Karpas-422 (cell line): ENCODE results near the gene TP63. TPM values are rescaled to one million over a fixed set of nuclear protein-coding genes. Genes with fewer than 3 reads are reported as not detected.
"Not testable (repeated sequence)": the region's sequence is repeated elsewhere in the genome, so short reads cannot be mapped to it uniquely, and the experiment has no call there.

Experiments
- DNase-seq: peaks from one replicate; pipeline ENCODE4 v3.0.0-alpha.2; 2015
- H2AFZ ChIP-seq: fragments of 200-600 bp; sonication (generic); 2 replicates; pipeline ENCODE4 v1.6.1; 2014; ENCODE audit warnings: antibody characterized with exemption, low read length, mixed read lengths
- H3K27ac ChIP-seq: fragments of 200-600 bp; sonication (generic); 2 replicates; pipeline ENCODE4 v1.5.1; 2014; ENCODE audit warnings: mild to moderate bottlenecking, low read length, moderate library complexity
- H3K27me3 ChIP-seq: fragments of 200-600 bp; sonication (generic); 2 replicates; pipeline ENCODE4 v1.6.1; 2014; ENCODE audit warnings: low read length, mixed read lengths
- H3K36me3 ChIP-seq: fragments of 200-600 bp; sonication (generic); 2 replicates; pipeline ENCODE4 v1.6.1; 2014; ENCODE audit warnings: low read length, mixed read lengths; ENCODE audit not compliant: insufficient read depth
- H3K4me1 ChIP-seq: fragments of 200-600 bp; sonication (generic); 2 replicates; pipeline ENCODE4 v1.6.1; 2014; ENCODE audit warnings: mild to moderate bottlenecking, low read length, mixed read lengths
- H3K4me2 ChIP-seq: fragments of 200-600 bp; sonication (generic); 2 replicates; pipeline ENCODE4 v1.6.1; 2014; ENCODE audit warnings: low read length, low read depth, mild to moderate bottlenecking; ENCODE audit not compliant: poor library complexity, severe bottlenecking
- H3K4me3 ChIP-seq: fragments of 200-600 bp; sonication (generic); 2 replicates; pipeline ENCODE4 v1.5.1; 2014; ENCODE audit warnings: mild to moderate bottlenecking, antibody characterized with exemption, low read length, mixed read lengths
- H3K79me2 ChIP-seq: fragments of 200-600 bp; sonication (generic); 2 replicates; pipeline ENCODE4 v1.6.1; 2014; ENCODE audit warnings: mild to moderate bottlenecking, low read length, mixed read lengths
- H3K9ac ChIP-seq: fragments of 200-600 bp; sonication (generic); 2 replicates; pipeline ENCODE4 v1.6.0; 2014; ENCODE audit warnings: low read length
- H3K9me2 ChIP-seq: fragments of 200-600 bp; sonication (generic), shearing (Covaris generic); replicated peaks from 2 replicates; pipeline ENCODE4 v1.6.0; 2014; ENCODE audit warnings: mild to moderate bottlenecking, low read length, moderate library complexity; ENCODE audit not compliant: insufficient read depth
- H3K9me3 ChIP-seq: fragments of 300-700, 200-600 bp; sonication (generic); 2 replicates; pipeline ENCODE4 v1.6.1; 2014; ENCODE audit warnings: low read length, mixed read lengths
- H4K20me1 ChIP-seq: fragments of 200-600 bp; sonication (generic); 2 replicates; pipeline ENCODE4 v1.6.1; 2014; ENCODE audit warnings: mild to moderate bottlenecking, antibody characterized with exemption, low read length, low read depth; ENCODE audit not compliant: insufficient read depth
- total RNA-seq: library from RNA; depleted of rRNA; stranded (reverse); fragments of >200 nt; shearing (Covaris generic); gene quantifications from 2 replicates; pipeline ENCODE4 v1.2.3, GENCODE V29; 2014; ENCODE audit warnings: low replicate concordance

The TP63 gene
- total RNA-seq, 1 experiment from 2014 or later: not detected

DNA sequence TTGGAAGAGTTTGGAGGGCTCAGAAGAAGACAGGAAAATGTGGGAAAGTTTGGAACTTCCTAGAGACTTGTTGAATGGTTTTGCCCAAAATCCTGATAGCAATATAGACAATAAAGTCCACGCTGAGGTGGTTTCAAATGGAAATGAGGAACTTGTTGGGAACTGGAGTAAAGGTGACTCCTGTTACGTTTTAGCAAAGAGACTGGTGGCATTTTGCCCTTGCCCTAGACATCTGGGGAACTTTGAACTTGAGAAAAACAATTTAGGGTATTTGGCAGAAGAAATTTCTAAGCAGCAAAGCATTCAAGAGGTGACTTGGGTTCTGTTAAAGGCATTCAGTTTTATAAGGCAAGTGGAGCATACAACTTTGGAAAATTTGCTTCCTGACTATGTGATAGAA is 18.5 kb upstream of the TP63 start:
- H2AFZ ChIP-seq, H3K9me3 ChIP-seq, H3K4me1 ChIP-seq, H3K9ac ChIP-seq, H3K79me2 ChIP-seq, H3K27ac ChIP-seq, DNase-seq, H3K27me3 ChIP-seq, H3K4me3 ChIP-seq, H3K4me2 ChIP-seq, H4K20me1 ChIP-seq, H3K9me2 ChIP-seq, H3K36me3 ChIP-seq: not testable (repeated sequence)

GRCh38 chr3:189613122-189613521 is 18.1 kb upstream of the TP63 start:
- Histone ChIP-seq H3K79me2 (no peaks in the 10 kb centered on the region), H3K36me3 (no peaks in the 10 kb centered on the region), H4K20me1 (no peaks in the 10 kb centered on the region), H3K9me2 (0 out of 2 replicates have a peak, but pooled peaks cover 4% of the 10 kb centered on the region), H2AFZ (no peak overlapping the region), H3K4me2 (no peak overlapping the region), H3K9me3 (0 out of 2 replicates have a peak, but pooled peaks cover 2% of the 10 kb centered on the region), H3K9ac (no peak overlapping the region), H3K27ac (no peak overlapping the region), H3K27me3 (no peaks in the 10 kb centered on the region), H3K4me3 (no peak overlapping the region), H3K4me1 (no peaks in the 10 kb centered on the region)
- DNase-seq: no peak

DNA sequence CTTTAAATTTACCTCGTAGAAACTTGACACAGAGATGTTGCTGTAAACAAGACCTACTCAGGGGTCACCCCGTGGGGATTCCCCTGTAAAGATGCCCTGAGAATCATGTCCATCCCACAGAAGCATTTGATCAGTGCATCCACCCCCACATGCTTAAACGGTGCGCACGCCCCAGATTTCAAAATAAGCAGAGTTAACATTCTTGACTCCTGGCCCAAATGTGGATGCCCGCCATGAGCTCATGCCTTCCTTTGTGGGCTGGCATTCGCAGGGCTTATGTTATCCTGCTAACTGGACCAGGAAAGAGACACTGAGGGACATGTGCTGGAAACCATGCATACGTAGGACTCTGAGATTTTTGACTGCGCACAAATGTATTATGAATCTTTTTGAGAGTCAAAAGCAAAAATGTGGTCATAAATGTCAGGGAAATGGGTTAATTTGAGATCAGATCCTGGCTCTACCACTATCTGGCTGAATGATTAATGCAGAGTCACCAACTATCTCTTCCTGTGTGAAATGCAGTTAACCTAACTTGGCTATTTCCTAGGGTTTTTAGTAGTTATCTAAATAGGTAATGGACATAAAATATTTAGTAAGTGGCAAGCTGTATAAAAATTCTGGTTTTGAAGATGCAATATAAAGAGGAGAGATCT is 9.1 kb upstream of the TP63 start:
- no peaks in the 10 kb centered on the region for H3K36me3 ChIP-seq
- H4K20me1 ChIP-seq: no peaks in the 10 kb centered on the region
- H3K4me2 ChIP-seq: no peak overlapping the region
- H3K9ac ChIP-seq: no peak overlapping the region
- H3K9me3 ChIP-seq: no peaks in the 10 kb centered on the region
- H3K9me2 ChIP-seq: no peaks in the 10 kb centered on the region
- no peaks in the 10 kb centered on the region for H3K27me3 ChIP-seq
- no peaks in the 10 kb centered on the region for H3K4me1 ChIP-seq
- H3K4me3 ChIP-seq: no peak overlapping the region
- H2AFZ ChIP-seq: no peak overlapping the region
- DNase-seq: no peak
- H3K79me2 ChIP-seq: no peaks in the 10 kb centered on the region
- no peak overlapping the region for H3K27ac ChIP-seq

DNA sequence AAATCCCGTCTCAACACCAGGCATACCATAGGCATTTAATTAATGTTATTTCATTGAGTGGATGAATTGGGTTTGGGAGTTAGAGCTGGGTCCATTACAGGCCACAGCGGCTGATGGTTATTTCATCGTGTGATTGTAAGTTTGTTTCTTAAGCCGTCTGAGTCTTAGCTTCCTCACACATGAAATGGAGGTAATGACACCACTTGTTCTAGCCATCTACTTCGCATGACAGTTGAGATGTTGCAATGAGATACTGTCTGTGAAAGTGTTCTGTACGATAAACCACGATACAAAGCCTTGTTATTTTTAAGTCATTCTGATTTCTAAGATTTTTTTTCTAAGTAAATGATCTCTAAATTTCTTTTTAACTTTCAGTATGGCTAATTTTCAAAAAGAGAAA is 8.6 kb upstream of the TP63 start:
- no peaks in the 10 kb centered on the region for H3K36me3 ChIP-seq
- H3K9ac ChIP-seq: no peak overlapping the region
- H3K4me1 ChIP-seq: no peaks in the 10 kb centered on the region
- no peaks in the 10 kb centered on the region for H4K20me1 ChIP-seq
- H3K4me2 ChIP-seq: no peak overlapping the region
- no peak overlapping the region for H2AFZ ChIP-seq
- H3K4me3 ChIP-seq: no peak overlapping the region
- no peaks in the 10 kb centered on the region for H3K27me3 ChIP-seq
- no peaks in the 10 kb centered on the region for H3K9me2 ChIP-seq
- no peaks in the 10 kb centered on the region for H3K79me2 ChIP-seq
- H3K27ac ChIP-seq: no peak overlapping the region
- H3K9me3 ChIP-seq: no peaks in the 10 kb centered on the region
- DNase-seq: no peak

GRCh38 chr3:189624130-189624529 is 7.1 kb upstream of the TP63 start:
- Histone ChIP-seq H3K36me3 (no peaks in the 10 kb centered on the region), H3K4me2 (no peak overlapping the region), H3K9me3 (no peaks in the 10 kb centered on the region), H3K9ac (no peak overlapping the region), H4K20me1 (no peaks in the 10 kb centered on the region), H3K27ac (no peak overlapping the region), H3K9me2 (no peaks in the 10 kb centered on the region), H3K4me1 (no peaks in the 10 kb centered on the region), H3K27me3 (no peaks in the 10 kb centered on the region), H2AFZ (no peak overlapping the region), H3K4me3 (no peak overlapping the region), H3K79me2 (no peaks in the 10 kb centered on the region)
- DNase-seq: no peak

DNA sequence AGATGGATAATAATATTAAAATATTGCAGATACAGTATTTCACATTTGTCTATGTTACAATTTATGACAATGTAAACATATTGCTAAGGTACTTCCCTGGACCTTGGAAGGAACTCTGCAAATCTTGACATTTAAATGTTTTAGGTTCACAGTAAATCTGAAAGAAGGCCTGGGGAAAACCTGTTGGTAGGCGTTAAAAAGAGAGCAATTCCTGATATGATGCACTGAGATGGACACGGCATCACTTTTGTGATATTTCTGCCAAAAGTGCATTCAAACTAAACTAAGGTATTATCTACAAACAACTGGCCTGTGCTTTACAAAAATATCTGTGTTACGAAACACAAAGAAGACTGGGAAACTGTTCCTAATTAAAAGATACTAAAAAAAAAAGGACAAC is 6.1 kb upstream of the TP63 start:
- H3K27ac ChIP-seq: no peak overlapping the region

DNA sequence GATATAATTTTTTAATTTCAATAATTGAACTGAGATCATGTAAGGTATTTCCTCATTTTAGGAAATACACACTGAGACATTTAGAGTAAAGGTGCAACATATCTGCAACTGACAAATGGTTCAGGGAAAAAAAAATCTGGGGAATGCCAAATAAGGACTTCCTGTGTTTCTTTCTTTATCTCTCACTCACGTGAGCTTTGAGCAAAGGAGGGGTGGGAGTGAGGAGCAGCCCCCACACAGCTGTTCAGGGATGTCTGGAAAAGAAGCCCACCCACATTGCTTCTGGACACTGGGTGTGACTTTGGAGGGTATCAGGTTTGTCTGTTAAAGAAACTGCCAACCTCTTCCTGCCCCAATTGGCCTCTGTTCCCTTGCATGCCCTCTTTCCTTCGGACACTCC is 5.6 kb upstream of the TP63 start:
- no peaks in the 10 kb centered on the region for H3K4me1 ChIP-seq
- H4K20me1 ChIP-seq: no peaks in the 10 kb centered on the region
- H3K27ac ChIP-seq: no peak overlapping the region
- no peak overlapping the region for H3K4me2 ChIP-seq
- H3K79me2 ChIP-seq: no peaks in the 10 kb centered on the region
- no peaks in the 10 kb centered on the region for H3K9me3 ChIP-seq
- no peak overlapping the region for H3K9ac ChIP-seq
- DNase-seq: no peak
- no peaks in the 10 kb centered on the region for H3K36me3 ChIP-seq
- H3K9me2 ChIP-seq: no peaks in the 10 kb centered on the region
- no peaks in the 10 kb centered on the region for H3K27me3 ChIP-seq
- H3K4me3 ChIP-seq: no peak overlapping the region
- no peak overlapping the region for H2AFZ ChIP-seq

More for the DNA sequence above, 6.1 kb upstream of the TP63 start:
- Histone ChIP-seq H3K27me3 (no peaks in the 10 kb centered on the region), H3K36me3 (no peaks in the 10 kb centered on the region), H2AFZ (no peak overlapping the region), H3K9me2 (no peaks in the 10 kb centered on the region), H3K9ac (no peak overlapping the region), H3K4me1 (no peaks in the 10 kb centered on the region), H3K79me2 (no peaks in the 10 kb centered on the region), H4K20me1 (no peaks in the 10 kb centered on the region), H3K4me2 (no peak overlapping the region), H3K4me3 (no peak overlapping the region), H3K9me3 (no peaks in the 10 kb centered on the region)
- no peak for DNase-seq

GRCh38 chr3:189626286-189626685 is 4.9 kb upstream of the TP63 start:
- no peak for DNase-seq
- Histone ChIP-seq H3K27ac (no peak overlapping the region), H3K36me3 (no peaks in the 10 kb centered on the region), H3K27me3 (no peaks in the 10 kb centered on the region), H4K20me1 (no peaks in the 10 kb centered on the region), H3K4me1 (no peaks in the 10 kb centered on the region), H3K4me3 (no peak overlapping the region), H3K9me3 (no peaks in the 10 kb centered on the region), H3K79me2 (no peaks in the 10 kb centered on the region), H3K4me2 (no peak overlapping the region), H2AFZ (no peak overlapping the region), H3K9ac (no peak overlapping the region), H3K9me2 (no peaks in the 10 kb centered on the region)
